Measurements from ENCODE around the gene PET100.
A peak's percentile ranks its signal among the peaks of the same experiment; 100 is the strongest.

Gene PET100

GRCh38 chr19:7652061-7652641, 22.6 kb downstream of the PET100 start:
- peak; percentile 88 for TF ChIP-seq CTCF (conservative IDR thresholded peaks at IDR 0.05; ENCODE audit: control insufficient read depth, insufficient read depth, low read depth, low read length)
- H3K4me3 ChIP-seq (ENCODE audit: control insufficient read depth, low read depth, low read length): peak overlapping the region; percentile 7
- DNase-seq (ENCODE audit: low read depth): peak; percentile 82

- peak; percentile 7 for DNase-seq (ENCODE audit: low read depth)
- no peak for TF ChIP-seq CTCF (conservative IDR thresholded peaks at IDR 0.05; ENCODE audit: control insufficient read depth, insufficient read depth, low read depth, low read length)
- H3K4me3 ChIP-seq (ENCODE audit: control insufficient read depth, low read depth, low read length): no peak overlapping the region
Observed at GRCh38 chr19:7654401-7654800, 24.8 kb downstream of the PET100 start.

GRCh38 chr19:7655581-7655980, 26.0 kb downstream of the PET100 start:
- no peak for DNase-seq (ENCODE audit: low read depth)
- no peak for TF ChIP-seq CTCF (conservative IDR thresholded peaks at IDR 0.05; ENCODE audit: control insufficient read depth, insufficient read depth, low read depth, low read length)
- H3K4me3 ChIP-seq (ENCODE audit: control insufficient read depth, low read depth, low read length): no peak overlapping the region

GRCh38 chr19:7657131-7657751, 27.6 kb downstream of the PET100 start:
- no peak for TF ChIP-seq CTCF (conservative IDR thresholded peaks at IDR 0.05; ENCODE audit: control insufficient read depth, insufficient read depth, low read depth, low read length)
- DNase-seq (ENCODE audit: low read depth): peak; percentile 12
- H3K4me3 ChIP-seq (ENCODE audit: control insufficient read depth, low read depth, low read length): no peak overlapping the region

GRCh38 chr19:7658219-7658686, 28.7 kb downstream of the PET100 start:
- H3K4me3 ChIP-seq (ENCODE audit: control insufficient read depth, low read depth, low read length): no peak overlapping the region
- TF ChIP-seq CTCF (conservative IDR thresholded peaks at IDR 0.05; ENCODE audit: control insufficient read depth, insufficient read depth, low read depth, low read length): no peak
- DNase-seq (ENCODE audit: low read depth): no peak

- no peak for TF ChIP-seq CTCF (conservative IDR thresholded peaks at IDR 0.05; ENCODE audit: control insufficient read depth, insufficient read depth, low read depth, low read length)
- no peak overlapping the region for H3K4me3 ChIP-seq (ENCODE audit: control insufficient read depth, low read depth, low read length)
- no peak for DNase-seq (ENCODE audit: low read depth)
Observed at GRCh38 chr19:7661744-7662538, 32.3 kb downstream of the PET100 start.

Measured in fibroblast of mammary gland (primary cell).